HepG2 (cell line): Measurements from ENCODE around the gene MSANTD1. TPM values are rescaled to one million over a fixed set of nuclear protein-coding genes. Genes with fewer than 3 reads are reported as not detected.
A peak's percentile ranks its signal among the peaks of the same experiment; 100 is the strongest.

Source experiments
- AKNA ChIP-seq: sonication (generic); formaldehyde crosslinking; IDR thresholded peaks from 2 replicates; pipeline ENCODE4 v1.4.0; 2020; ENCODE audit warnings: missing genetic modification reagents, borderline replicate concordance
- ETV5 ChIP-seq: IDR thresholded peaks from 2 replicates; pipeline ENCODE4 v1.6.1; 2018; ENCODE audit warnings: missing biosample characterization, missing genetic modification reagents, inconsistent platforms, borderline replicate concordance
- FOXM1 ChIP-seq: sonication (generic); formaldehyde crosslinking; IDR thresholded peaks from 2 replicates; pipeline ENCODE4 v1.5.0; 2020; ENCODE audit warnings: missing genetic modification reagents
- GABPA ChIP-seq, 2 experiments: IDR thresholded peaks; 2 replicates each; pipeline ENCODE4 v1.6.1; 2011 to 2016; ENCODE audit warnings: low read depth in 2 of 2, low read length in 1 of 2, missing biosample characterization in 1 of 2, missing genetic modification characterization in 1 of 2
- NFYB ChIP-seq: sonication (generic); formaldehyde crosslinking; IDR thresholded peaks from 2 replicates; pipeline ENCODE4 v1.4.0; 2020; ENCODE audit warnings: missing genetic modification reagents
- RARA ChIP-seq: IDR thresholded peaks from 2 replicates; pipeline ENCODE4 v1.6.1; 2016; ENCODE audit warnings: missing genetic modification reagents, missing compliant biosample characterization
- TARDBP ChIP-seq: sonication (generic); formaldehyde crosslinking; IDR thresholded peaks from 2 replicates; pipeline ENCODE4 v1.8.0; 2022; ENCODE audit warnings: mild to moderate bottlenecking, missing genetic modification reagents
- ZFP62 ChIP-seq: sonication (generic); formaldehyde crosslinking; IDR thresholded peaks from 2 replicates; pipeline ENCODE4 v1.4.0; 2020; ENCODE audit warnings: missing genetic modification reagents
- ZNF281 ChIP-seq: sonication (generic); formaldehyde crosslinking; IDR thresholded peaks from 2 replicates; pipeline ENCODE4 v1.4.0; 2020; ENCODE audit warnings: missing genetic modification reagents, borderline replicate concordance
- ZNF687 ChIP-seq: sonication (generic); formaldehyde crosslinking; IDR thresholded peaks from 2 replicates; pipeline ENCODE4 v1.5.1; 2020; ENCODE audit warnings: mild to moderate bottlenecking, missing genetic modification reagents, moderate library complexity
- ZNF790 ChIP-seq: sonication (generic); formaldehyde crosslinking; IDR thresholded peaks from 2 replicates; pipeline ENCODE4 v1.8.0; 2022; ENCODE audit warnings: missing genetic modification reagents, mild to moderate bottlenecking, borderline replicate concordance
- polyA plus RNA-seq, 8 experiments: library from polyadenylated mRNA; depleted of rRNA in 3 of 8; stranded (reverse) in 7 of 8; unstranded in 1 of 8; fragments of >200 nt; fragmentation: Illumina TruSeq in 4 of 8; extraction: Trizol in 4 of 8; gene quantifications; 2 replicates each; pipeline versions ENCODE4 v1.2.1 to v1.2.3, GENCODE V29; 2011 to 2016; ENCODE audit warnings: low read depth in 4 of 8, missing spikeins in 1 of 8, mixed read lengths in 1 of 8; ENCODE audit not compliant: insufficient read depth in 1 of 8
- total RNA-seq, 5 experiments: library from RNA; depleted of rRNA; stranded (reverse); fragments of >200 nt; fragmentation: Illumina TruSeq; extraction: Trizol; gene quantifications; 2 replicates each; pipeline ENCODE4 v1.2.3, GENCODE V29; 2016; ENCODE audit warnings: low read depth in 1 of 5
- TF ChIP-seq, protein P1 (sequence below): sonication (generic); formaldehyde crosslinking; IDR thresholded peaks from 2 replicates; pipeline ENCODE4 v1.4.0; 2020; ENCODE audit warnings: mild to moderate bottlenecking, missing genetic modification reagents

Gene MSANTD1
- total and polyA plus RNA-seq, 2 of the 13 experiments (the other 11 are each of a cell fraction or from before 2014, with no cell fraction given): 0.22 to 0.40 TPM

- TF ChIP-seq AKNA (CRISPR knock-in tag) (no peak), ETV5 (CRISPR knock-in tag) (no peak), ZNF281 (CRISPR knock-in tag) (no peak), GABPA (IDR thresholded peaks at IDR 0.05; ENCODE audit: low read depth, low read length) (no peak), GABPA (CRISPR knock-in tag; IDR thresholded peaks at IDR 0.05; ENCODE audit: low read depth) (no peak), NFYB (CRISPR knock-in tag) (no peak), RARA (CRISPR knock-in tag) (no peak), ZNF790 (CRISPR knock-in tag) (no peak), ZNF687 (CRISPR knock-in tag) (peak; percentile 22; the same call in 1 of the 2 replicates), FOXM1 (CRISPR knock-in tag) (no peak), ZFP62 (no peak), TARDBP (CRISPR knock-in tag) (no peak)
- TF ChIP-seq, protein P1, sequence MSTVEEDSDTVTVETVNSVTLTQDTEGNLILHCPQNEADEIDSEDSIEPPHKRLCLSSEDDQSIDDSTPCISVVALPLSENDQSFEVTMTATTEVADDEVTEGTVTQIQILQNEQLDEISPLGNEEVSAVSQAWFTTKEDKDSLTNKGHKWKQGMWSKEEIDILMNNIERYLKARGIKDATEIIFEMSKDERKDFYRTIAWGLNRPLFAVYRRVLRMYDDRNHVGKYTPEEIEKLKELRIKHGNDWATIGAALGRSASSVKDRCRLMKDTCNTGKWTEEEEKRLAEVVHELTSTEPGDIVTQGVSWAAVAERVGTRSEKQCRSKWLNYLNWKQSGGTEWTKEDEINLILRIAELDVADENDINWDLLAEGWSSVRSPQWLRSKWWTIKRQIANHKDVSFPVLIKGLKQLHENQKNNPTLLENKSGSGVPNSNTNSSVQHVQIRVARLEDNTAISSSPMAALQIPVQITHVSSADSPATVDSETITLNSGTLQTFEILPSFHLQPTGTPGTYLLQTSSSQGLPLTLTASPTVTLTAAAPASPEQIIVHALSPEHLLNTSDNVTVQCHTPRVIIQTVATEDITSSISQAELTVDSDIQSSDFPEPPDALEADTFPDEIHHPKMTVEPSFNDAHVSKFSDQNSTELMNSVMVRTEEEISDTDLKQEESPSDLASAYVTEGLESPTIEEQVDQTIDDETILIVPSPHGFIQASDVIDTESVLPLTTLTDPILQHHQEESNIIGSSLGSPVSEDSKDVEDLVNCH (CRISPR knock-in tag): no peak
Measured at GRCh38 chr4:3302173-3302785, 53.3 kb downstream of the MSANTD1 start (continued).
